ENCODE measurements around the gene TFAP2A. TPM values are rescaled to one million over a fixed set of nuclear protein-coding genes. Genes with fewer than 3 reads are reported as not detected.

The TFAP2A gene
- total RNA-seq, 1 experiment from 2014 or later, result 24.3 TPM

- Histone ChIP-seq H2AFZ (ENCODE audit: low read depth, low read length, poor library complexity, severe bottlenecking) (no peak overlapping the region), H3K79me2 (ENCODE audit: insufficient read depth, low read length) (no peaks in the 10 kb centered on the region), H3K27ac (ENCODE audit: low read depth, low read length) (no peak overlapping the region), H3K36me3 (ENCODE audit: control insufficient read depth in 1 of 2, insufficient read depth in 2 of 2, low read length in 2 of 2) (no peaks in the 10 kb centered on the region), H3K9me2 (ENCODE audit: insufficient read depth) (no peaks in the 10 kb centered on the region), H3K4me1 (ENCODE audit: control insufficient read depth in 1 of 2, insufficient read depth in 2 of 2, low read length in 2 of 2) (peaks cover 0 to 18% of the 10 kb centered on the region in 2 experiments; a peak in 1 of 4 replicates), H3K4me3 (replicated peaks in 1 of 2; ENCODE audit: low read depth in 1 of 2, low read length in 2 of 2) (no peak overlapping the region), H3K9me3 (ENCODE audit: control insufficient read depth in 1 of 2, insufficient read depth in 1 of 2, low read depth in 1 of 2, low read length in 2 of 2) (no peaks in the 10 kb centered on the region), H3K9ac (ENCODE audit: low read length) (no peak overlapping the region), H4K20me1 (ENCODE audit: insufficient read depth) (no peaks in the 10 kb centered on the region), H3K4me2 (ENCODE audit: low read length) (no peak overlapping the region), H3K27me3 (ENCODE audit: insufficient read depth, low read length) (no peaks in the 10 kb centered on the region)
- ATAC-seq (no peak), DNase-seq (ENCODE audit: low read depth, low spot score) (no peak)
- ChIA-PET CTCF (no interaction called here), POLR2A (no interaction called here), RAD21 (ENCODE audit: low non-redundant PET in 1 of 2, low total read pairs in 2 of 2, uncharacterized antibody in 2 of 2, unreplicated experiment in 2 of 2) (no interaction called here)
- no TSS peak for BruUV-seq (replicated peaks)
- TF ChIP-seq MAX (IDR thresholded peaks at IDR 0.05) (no peak), JUND (IDR thresholded peaks at IDR 0.05) (no peak), POLR2A (IDR thresholded peaks at IDR 0.05; ENCODE audit: borderline replicate concordance, extremely low read depth, insufficient read depth, insufficient read length) (no peak), ZBTB33 (IDR thresholded peaks at IDR 0.05; ENCODE audit: extremely low read depth, insufficient replicate concordance, low read length) (no peak), FOSL1 (IDR thresholded peaks at IDR 0.05; ENCODE audit: low read depth) (no peak), EGR1 (IDR thresholded peaks at IDR 0.05; ENCODE audit: low read depth) (no peak), CEBPB (IDR thresholded peaks at IDR 0.05; ENCODE audit: low read depth) (no peak), POLR2AphosphoS5 (IDR thresholded peaks at IDR 0.05; ENCODE audit: low read depth, low read length) (no peak), SRF (IDR thresholded peaks at IDR 0.05; ENCODE audit: low read depth) (no peak), SIN3A (IDR thresholded peaks at IDR 0.05; ENCODE audit: low read depth) (no peak), EZH2phosphoT487 (IDR thresholded peaks at IDR 0.05; ENCODE audit: borderline replicate concordance) (no peak), ELF1 (IDR thresholded peaks at IDR 0.05; ENCODE audit: borderline replicate concordance, low read depth) (no peak), CTCF (IDR thresholded peaks at IDR 0.05 in 2 of 3, conservative IDR thresholded peaks at IDR 0.05 in 1 of 3; ENCODE audit: borderline replicate concordance in 1 of 3, insufficient read depth in 1 of 3, low read depth in 2 of 3, low read length in 2 of 3) (no peak), ZNF274 (IDR thresholded peaks at IDR 0.05; ENCODE audit: low read depth, low read length) (no peak), CBX3 (IDR thresholded peaks at IDR 0.05; ENCODE audit: low read depth) (no peak), TCF7L2 (IDR thresholded peaks at IDR 0.05; ENCODE audit: borderline replicate concordance, extremely low read depth, insufficient read depth, insufficient read length) (no peak), SP1 (IDR thresholded peaks at IDR 0.05; ENCODE audit: low read depth) (no peak), RAD21 (IDR thresholded peaks at IDR 0.05; ENCODE audit: low read depth) (no peak)
- TF ChIP-seq, protein P1, sequence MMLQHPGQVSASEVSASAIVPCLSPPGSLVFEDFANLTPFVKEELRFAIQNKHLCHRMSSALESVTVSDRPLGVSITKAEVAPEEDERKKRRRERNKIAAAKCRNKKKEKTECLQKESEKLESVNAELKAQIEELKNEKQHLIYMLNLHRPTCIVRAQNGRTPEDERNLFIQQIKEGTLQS (IDR thresholded peaks at IDR 0.05), result no peak
- TF ChIP-seq, protein P2, sequence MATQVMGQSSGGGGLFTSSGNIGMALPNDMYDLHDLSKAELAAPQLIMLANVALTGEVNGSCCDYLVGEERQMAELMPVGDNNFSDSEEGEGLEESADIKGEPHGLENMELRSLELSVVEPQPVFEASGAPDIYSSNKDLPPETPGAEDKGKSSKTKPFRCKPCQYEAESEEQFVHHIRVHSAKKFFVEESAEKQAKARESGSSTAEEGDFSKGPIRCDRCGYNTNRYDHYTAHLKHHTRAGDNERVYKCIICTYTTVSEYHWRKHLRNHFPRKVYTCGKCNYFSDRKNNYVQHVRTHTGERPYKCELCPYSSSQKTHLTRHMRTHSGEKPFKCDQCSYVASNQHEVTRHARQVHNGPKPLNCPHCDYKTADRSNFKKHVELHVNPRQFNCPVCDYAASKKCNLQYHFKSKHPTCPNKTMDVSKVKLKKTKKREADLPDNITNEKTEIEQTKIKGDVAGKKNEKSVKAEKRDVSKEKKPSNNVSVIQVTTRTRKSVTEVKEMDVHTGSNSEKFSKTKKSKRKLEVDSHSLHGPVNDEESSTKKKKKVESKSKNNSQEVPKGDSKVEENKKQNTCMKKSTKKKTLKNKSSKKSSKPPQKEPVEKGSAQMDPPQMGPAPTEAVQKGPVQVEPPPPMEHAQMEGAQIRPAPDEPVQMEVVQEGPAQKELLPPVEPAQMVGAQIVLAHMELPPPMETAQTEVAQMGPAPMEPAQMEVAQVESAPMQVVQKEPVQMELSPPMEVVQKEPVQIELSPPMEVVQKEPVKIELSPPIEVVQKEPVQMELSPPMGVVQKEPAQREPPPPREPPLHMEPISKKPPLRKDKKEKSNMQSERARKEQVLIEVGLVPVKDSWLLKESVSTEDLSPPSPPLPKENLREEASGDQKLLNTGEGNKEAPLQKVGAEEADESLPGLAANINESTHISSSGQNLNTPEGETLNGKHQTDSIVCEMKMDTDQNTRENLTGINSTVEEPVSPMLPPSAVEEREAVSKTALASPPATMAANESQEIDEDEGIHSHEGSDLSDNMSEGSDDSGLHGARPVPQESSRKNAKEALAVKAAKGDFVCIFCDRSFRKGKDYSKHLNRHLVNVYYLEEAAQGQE (IDR thresholded peaks at IDR 0.05; ENCODE audit: low read depth), result no peak
- intact Hi-C loops (cut with micrococcal nuclease), result no loop called here
These were observed 45.2 kb upstream of the TFAP2A start for GRCh38 chr6:10460096-10460495.
